K562 (cell line): ENCODE results near the gene SLC39A13. TPM values are rescaled to one million over a fixed set of nuclear protein-coding genes. Genes with fewer than 3 reads are reported as not detected.
"Not testable (repeated sequence)": the region's sequence is repeated elsewhere in the genome, so short reads cannot be mapped to it uniquely, and the experiment has no call there.

Experiments used
- AFF1 ChIP-seq, 2 experiments: fragments of 450-650 bp; IDR thresholded peaks; 2 replicates each; pipeline ENCODE4 v1.6.1; 2018; ENCODE audit warnings: mild to moderate bottlenecking in 2 of 2, low read depth in 1 of 2; ENCODE audit not compliant: partially characterized antibody in 2 of 2
- ARID2 ChIP-seq: fragments of 450-650 bp; IDR thresholded peaks from 2 replicates; pipeline ENCODE4 v1.6.1; 2017; ENCODE audit warnings: antibody characterized with exemption, mild to moderate bottlenecking
- BCOR ChIP-seq: fragments of 450-650 bp; IDR thresholded peaks from 2 replicates; pipeline ENCODE4 v1.6.1; 2016
- CTCFL ChIP-seq: IDR thresholded peaks from 2 replicates; pipeline ENCODE4 v1.6.1; 2011; ENCODE audit warnings: borderline replicate concordance, low read depth, mild to moderate bottlenecking, moderate library complexity, low read length; ENCODE audit not compliant: insufficient read depth, poor library complexity, severe bottlenecking
- GATA2 ChIP-seq: sonication (generic); formaldehyde crosslinking; IDR thresholded peaks from 2 replicates; pipeline ENCODE4 v1.4.0; 2020; ENCODE audit warnings: mild to moderate bottlenecking, missing genetic modification reagents
- HMBOX1 ChIP-seq: sonication (generic); IDR thresholded peaks from 2 replicates; pipeline ENCODE4 v1.6.1; 2016
- NBN ChIP-seq: fragments of 450-650 bp; IDR thresholded peaks from 2 replicates; pipeline ENCODE4 v1.6.1; 2016; ENCODE audit warnings: low read depth, mild to moderate bottlenecking
- SP1 ChIP-seq: sonication (generic); formaldehyde crosslinking; IDR thresholded peaks from 2 replicates; pipeline ENCODE4 v1.8.1; 2022; ENCODE audit warnings: mild to moderate bottlenecking, missing genetic modification reagents
- SPI1 ChIP-seq: IDR thresholded peaks from 2 replicates; pipeline ENCODE4 v1.6.1; 2011; ENCODE audit warnings: low read depth, low read length, control low read depth, borderline replicate concordance
- TEAD4 ChIP-seq, 2 experiments: sonication (generic) in 1 of 2; formaldehyde crosslinking in 1 of 2; IDR thresholded peaks; 2 replicates each; pipeline versions ENCODE4 v1.6.1 to v1.8.0; 2012 to 2022; ENCODE audit warnings: borderline replicate concordance in 1 of 2, inconsistent platforms in 1 of 2, low read length in 1 of 2, mild to moderate bottlenecking in 1 of 2, missing genetic modification reagents in 1 of 2
- XRCC5 ChIP-seq: fragments of 200-400 bp; formaldehyde crosslinking; IDR thresholded peaks from 2 replicates; pipeline ENCODE4 v1.6.1; 2017; ENCODE audit warnings: low read depth, mild to moderate bottlenecking, low read length
- ZNF263 ChIP-seq: sonication (generic); formaldehyde crosslinking; IDR thresholded peaks from 2 replicates; pipeline ENCODE4 v1.8.0; 2022; ENCODE audit warnings: mild to moderate bottlenecking, missing genetic modification reagents, borderline replicate concordance
- ZNF384 ChIP-seq: IDR thresholded peaks from 2 replicates; pipeline ENCODE4 v1.6.1; 2012; ENCODE audit warnings: low read depth, low read length, improper control_type of control experiment
- polyA plus RNA-seq, 8 experiments: library from polyadenylated mRNA; depleted of rRNA in 4 of 8; stranded (reverse) in 5 of 8; unstranded in 3 of 8; fragments of >200 nt; fragmentation: Nextera tagmentation in 2 of 8; fragmentation: Illumina TruSeq in 1 of 8; extraction: Ambion mirVana in 2 of 8; extraction: Trizol in 1 of 8; gene quantifications; 2 replicates each; pipeline versions ENCODE4 v1.2.1 to v1.2.3, GENCODE V29; 2011 to 2014; ENCODE audit warnings: inconsistent platforms in 1 of 8, missing spikeins in 1 of 8
- total RNA-seq, 7 experiments: library from RNA; depleted of rRNA in 6 of 7; stranded (reverse); fragments of >200 nt in 6 of 7; fragmentation: Illumina TruSeq in 2 of 7; extraction: Trizol in 2 of 7; gene quantifications; 2 replicates each; pipeline versions ENCODE4 v1.2.1 to v1.2.3, GENCODE V29; 2011 to 2021; ENCODE audit warnings: low replicate concordance in 1 of 7
- TF ChIP-seq, protein P1 (sequence below): fragments of 450-650 bp; formaldehyde crosslinking; IDR thresholded peaks from 2 replicates; pipeline ENCODE4 v1.4.0; 2020; ENCODE audit warnings: mild to moderate bottlenecking, moderate library complexity
- TF ChIP-seq, protein P2 (sequence below): fragments of 450-650 bp; IDR thresholded peaks from 2 replicates; pipeline ENCODE4 v1.7.1; 2018; ENCODE audit warnings: mild to moderate bottlenecking, low read depth; ENCODE audit not compliant: partially characterized antibody

Gene SLC39A13
- total and polyA plus RNA-seq, 9 of the 15 experiments (the other 6 are each of a cell fraction or from before 2014, with no cell fraction given) = 0.17 to 15.9 (median 3.2) TPM

DNA sequence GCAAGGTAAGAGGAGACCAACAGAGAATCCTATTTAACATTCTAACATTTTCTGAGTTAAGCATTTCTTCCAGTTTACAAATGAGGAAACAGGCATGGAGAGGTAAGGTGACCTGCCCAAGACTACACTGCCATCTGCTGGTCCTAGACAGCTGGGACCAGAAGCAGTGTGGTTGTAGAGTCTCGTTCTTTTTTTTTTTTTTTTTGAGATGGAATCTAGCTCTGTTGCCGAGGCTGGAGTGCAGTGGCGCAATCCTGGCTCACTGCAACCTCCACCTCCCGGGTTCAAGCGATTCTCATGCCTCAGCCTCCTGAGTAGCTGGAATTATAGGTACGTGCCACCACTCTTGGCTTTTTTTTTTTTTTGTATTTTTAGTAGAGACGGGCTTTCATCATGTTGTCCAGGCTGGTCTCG, 45.9 kb downstream of the SLC39A13 start (continued):
- TF ChIP-seq, protein P1, sequence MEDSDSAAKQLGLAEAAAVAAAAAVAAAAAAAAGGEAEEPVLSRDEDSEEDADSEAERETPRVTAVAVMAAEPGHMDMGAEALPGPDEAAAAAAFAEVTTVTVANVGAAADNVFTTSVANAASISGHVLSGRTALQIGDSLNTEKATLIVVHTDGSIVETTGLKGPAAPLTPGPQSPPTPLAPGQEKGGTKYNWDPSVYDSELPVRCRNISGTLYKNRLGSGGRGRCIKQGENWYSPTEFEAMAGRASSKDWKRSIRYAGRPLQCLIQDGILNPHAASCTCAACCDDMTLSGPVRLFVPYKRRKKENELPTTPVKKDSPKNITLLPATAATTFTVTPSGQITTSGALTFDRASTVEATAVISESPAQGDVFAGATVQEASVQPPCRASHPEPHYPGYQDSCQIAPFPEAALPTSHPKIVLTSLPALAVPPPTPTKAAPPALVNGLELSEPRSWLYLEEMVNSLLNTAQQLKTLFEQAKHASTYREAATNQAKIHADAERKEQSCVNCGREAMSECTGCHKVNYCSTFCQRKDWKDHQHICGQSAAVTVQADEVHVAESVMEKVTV (CRISPR knock-in tag) = peak; percentile 51; the same call in 1 of the 2 replicates
- TF ChIP-seq NBN (peak; percentile 59; the same call in 1 of the 2 replicates), XRCC5 (0 out of 2 replicates have a peak, but pooled peaks have one; percentile 52), GATA2 (CRISPR knock-in tag) (0 out of 2 replicates have a peak, but pooled peaks have one; percentile 32), ZNF384 (peak; percentile 99), ARID2 (0 out of 2 replicates have a peak, but pooled peaks have one; percentile 62), HMBOX1 (peak; percentile 55; the same call in 1 of the 2 replicates), AFF1 (IDR thresholded peaks at IDR 0.05; ENCODE audit: low read depth in 1 of 2, partially characterized antibody in 2 of 2) (peak in 1 of 2 experiments; percentile 23), ZNF263 (CRISPR knock-in tag) (peak; percentile 42; the same call in 1 of the 2 replicates), CTCFL (peak; percentile 52), TEAD4 (IDR thresholded peaks at IDR 0.05; ENCODE audit: low read length) (peak; percentile 8; the same call in 1 of the 2 replicates), BCOR (peak; percentile 21; the same call in 1 of the 2 replicates), SPI1 (0 out of 2 replicates have a peak, but pooled peaks have one; percentile 31), SP1 (CRISPR knock-in tag) (peak; percentile 64)
- TF ChIP-seq, protein P2, sequence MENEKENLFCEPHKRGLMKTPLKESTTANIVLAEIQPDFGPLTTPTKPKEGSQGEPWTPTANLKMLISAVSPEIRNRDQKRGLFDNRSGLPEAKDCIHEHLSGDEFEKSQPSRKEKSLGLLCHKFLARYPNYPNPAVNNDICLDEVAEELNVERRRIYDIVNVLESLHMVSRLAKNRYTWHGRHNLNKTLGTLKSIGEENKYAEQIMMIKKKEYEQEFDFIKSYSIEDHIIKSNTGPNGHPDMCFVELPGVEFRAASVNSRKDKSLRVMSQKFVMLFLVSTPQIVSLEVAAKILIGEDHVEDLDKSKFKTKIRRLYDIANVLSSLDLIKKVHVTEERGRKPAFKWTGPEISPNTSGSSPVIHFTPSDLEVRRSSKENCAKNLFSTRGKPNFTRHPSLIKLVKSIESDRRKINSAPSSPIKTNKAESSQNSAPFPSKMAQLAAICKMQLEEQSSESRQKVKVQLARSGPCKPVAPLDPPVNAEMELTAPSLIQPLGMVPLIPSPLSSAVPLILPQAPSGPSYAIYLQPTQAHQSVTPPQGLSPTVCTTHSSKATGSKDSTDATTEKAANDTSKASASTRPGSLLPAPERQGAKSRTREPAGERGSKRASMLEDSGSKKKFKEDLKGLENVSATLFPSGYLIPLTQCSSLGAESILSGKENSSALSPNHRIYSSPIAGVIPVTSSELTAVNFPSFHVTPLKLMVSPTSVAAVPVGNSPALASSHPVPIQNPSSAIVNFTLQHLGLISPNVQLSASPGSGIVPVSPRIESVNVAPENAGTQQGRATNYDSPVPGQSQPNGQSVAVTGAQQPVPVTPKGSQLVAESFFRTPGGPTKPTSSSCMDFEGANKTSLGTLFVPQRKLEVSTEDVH = peak; percentile 38
- not testable (repeated sequence) for TF ChIP-seq TEAD4 (CRISPR knock-in tag; IDR thresholded peaks at IDR 0.05; ENCODE audit: borderline replicate concordance)
